ENCODE measurements around the gene ABHD17B. TPM values are rescaled to one million over a fixed set of nuclear protein-coding genes. Genes with fewer than 3 reads are reported as not detected.

Gene ABHD17B
- total RNA-seq, 1 experiment from 2014 or later: 21.9 TPM

DNA sequence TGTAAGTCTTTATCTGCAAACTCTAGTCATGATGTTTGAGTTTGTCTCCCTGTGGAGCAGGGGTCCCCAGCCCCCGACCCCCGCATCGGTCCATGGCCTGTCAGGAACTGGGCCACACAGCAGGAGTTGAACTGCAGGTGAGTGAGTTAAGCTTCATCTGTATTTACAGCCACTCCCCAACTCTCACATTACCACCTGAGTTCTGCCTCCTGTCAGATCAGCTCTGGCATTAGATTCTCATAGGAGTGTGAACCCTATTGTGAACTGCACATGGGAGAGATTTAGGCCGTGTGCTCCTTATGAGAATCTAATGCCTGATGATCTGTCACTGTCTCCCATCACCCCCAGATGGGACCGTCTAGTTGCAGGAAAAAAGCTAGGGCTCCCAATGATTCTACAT is 7.4 kb upstream of the ABHD17B start:
- H3F3A ChIP-seq (ENCODE audit: insufficient read depth, low read depth): no peaks in the 10 kb centered on the region
- no peaks in the 10 kb centered on the region; the same call in 1 of the 2 replicates for H3K36me3 ChIP-seq (ENCODE audit: low read depth)
- ChIA-PET POLR2A (ENCODE audit: unreplicated experiment) (no interaction called here), CTCF (no interaction called here)
- TF ChIP-seq, protein P1, sequence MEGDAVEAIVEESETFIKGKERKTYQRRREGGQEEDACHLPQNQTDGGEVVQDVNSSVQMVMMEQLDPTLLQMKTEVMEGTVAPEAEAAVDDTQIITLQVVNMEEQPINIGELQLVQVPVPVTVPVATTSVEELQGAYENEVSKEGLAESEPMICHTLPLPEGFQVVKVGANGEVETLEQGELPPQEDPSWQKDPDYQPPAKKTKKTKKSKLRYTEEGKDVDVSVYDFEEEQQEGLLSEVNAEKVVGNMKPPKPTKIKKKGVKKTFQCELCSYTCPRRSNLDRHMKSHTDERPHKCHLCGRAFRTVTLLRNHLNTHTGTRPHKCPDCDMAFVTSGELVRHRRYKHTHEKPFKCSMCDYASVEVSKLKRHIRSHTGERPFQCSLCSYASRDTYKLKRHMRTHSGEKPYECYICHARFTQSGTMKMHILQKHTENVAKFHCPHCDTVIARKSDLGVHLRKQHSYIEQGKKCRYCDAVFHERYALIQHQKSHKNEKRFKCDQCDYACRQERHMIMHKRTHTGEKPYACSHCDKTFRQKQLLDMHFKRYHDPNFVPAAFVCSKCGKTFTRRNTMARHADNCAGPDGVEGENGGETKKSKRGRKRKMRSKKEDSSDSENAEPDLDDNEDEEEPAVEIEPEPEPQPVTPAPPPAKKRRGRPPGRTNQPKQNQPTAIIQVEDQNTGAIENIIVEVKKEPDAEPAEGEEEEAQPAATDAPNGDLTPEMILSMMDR (conservative IDR thresholded peaks at IDR 0.05): no peak
- no peak for TF ChIP-seq EZH2 (IDR thresholded peaks at IDR 0.05; ENCODE audit: low read depth)
- H3K4me3 ChIP-seq: no peak overlapping the region
- peaks cover 13% of the 10 kb centered on the region for H3K4me1 ChIP-seq (replicated peaks; ENCODE audit: insufficient read depth)
- H3K9me2 ChIP-seq (ENCODE audit: insufficient read depth): no peaks in the 10 kb centered on the region
- intact Hi-C loops (cut with micrococcal nuclease; ENCODE audit: unreplicated experiment): no loop called here
- H3K79me2 ChIP-seq (ENCODE audit: low read depth): peaks cover 76% of the 10 kb centered on the region
- no peak overlapping the region for H3K4me2 ChIP-seq
- H2AFZ ChIP-seq: no peak overlapping the region
- no peak overlapping the region for H3K27ac ChIP-seq
- BruUV-seq (replicated peaks): no TSS peak
- H4K20me1 ChIP-seq (ENCODE audit: insufficient read depth): peaks cover 23% of the 10 kb centered on the region
- no peaks in the 10 kb centered on the region for H3K27me3 ChIP-seq (ENCODE audit: insufficient read depth, low read depth)
- DNase-seq: no peak
- H3K9me3 ChIP-seq (ENCODE audit: insufficient read depth, low read depth): no peaks in the 10 kb centered on the region

DNA sequence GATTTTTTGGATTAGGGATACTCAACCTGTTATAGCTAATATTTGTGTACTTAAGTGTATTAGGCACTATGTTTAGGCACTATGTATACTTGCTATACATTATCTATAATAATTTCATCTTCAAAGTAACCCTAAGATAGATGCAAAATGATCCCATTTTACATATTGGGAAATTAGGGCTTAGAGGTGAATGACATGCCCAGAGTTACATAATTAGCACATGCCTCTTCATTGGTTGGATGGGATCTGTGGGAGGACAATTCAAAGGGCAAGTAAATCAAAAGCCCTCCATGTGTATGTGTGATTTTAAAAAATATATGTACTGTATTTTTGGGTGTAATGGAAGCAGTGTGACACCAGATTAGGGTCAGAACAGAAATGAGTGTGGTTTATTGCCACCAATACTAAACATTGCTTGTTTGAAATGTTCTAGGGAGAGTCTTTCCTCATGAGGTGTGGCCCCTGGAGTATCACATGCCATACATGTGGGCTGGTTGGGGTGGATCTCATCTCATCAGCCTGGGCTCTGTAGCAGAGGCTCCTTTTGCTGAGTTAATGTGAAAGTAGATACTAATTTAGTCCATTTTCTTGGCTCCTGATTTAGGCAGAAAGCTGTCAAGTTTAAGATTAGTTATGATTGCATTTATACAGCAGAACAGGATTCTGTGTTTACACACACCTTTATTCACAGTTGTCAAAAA is 6.0 kb upstream of the ABHD17B start:
- Histone ChIP-seq H3K27ac (no peak overlapping the region), H2AFZ (no peak overlapping the region), H3K79me2 (ENCODE audit: low read depth) (peaks cover 87% of the 10 kb centered on the region), H3K4me3 (no peak overlapping the region), H3K36me3 (ENCODE audit: low read depth) (no peaks in the 10 kb centered on the region; the same call in 1 of the 2 replicates), H4K20me1 (ENCODE audit: insufficient read depth) (peaks cover 23% of the 10 kb centered on the region), H3K9me3 (ENCODE audit: insufficient read depth, low read depth) (no peaks in the 10 kb centered on the region), H3K27me3 (ENCODE audit: insufficient read depth, low read depth) (no peaks in the 10 kb centered on the region), H3K9me2 (ENCODE audit: insufficient read depth) (no peaks in the 10 kb centered on the region), H3K4me1 (replicated peaks; ENCODE audit: insufficient read depth) (peaks cover 20% of the 10 kb centered on the region), H3K4me2 (no peak overlapping the region), H3F3A (ENCODE audit: insufficient read depth, low read depth) (peaks cover 8% of the 10 kb centered on the region; the same call in 1 of the 2 replicates)
- CTCF ChIA-PET: no interaction called here
- no peak for DNase-seq
- BruUV-seq (replicated peaks): no TSS peak
- POLR2A ChIA-PET (ENCODE audit: unreplicated experiment): no interaction called here
- intact Hi-C loops (cut with micrococcal nuclease; ENCODE audit: unreplicated experiment): no loop called here
- TF ChIP-seq EZH2 (IDR thresholded peaks at IDR 0.05; ENCODE audit: low read depth): no peak
- TF ChIP-seq, protein P1 (conservative IDR thresholded peaks at IDR 0.05): no peak

DNA sequence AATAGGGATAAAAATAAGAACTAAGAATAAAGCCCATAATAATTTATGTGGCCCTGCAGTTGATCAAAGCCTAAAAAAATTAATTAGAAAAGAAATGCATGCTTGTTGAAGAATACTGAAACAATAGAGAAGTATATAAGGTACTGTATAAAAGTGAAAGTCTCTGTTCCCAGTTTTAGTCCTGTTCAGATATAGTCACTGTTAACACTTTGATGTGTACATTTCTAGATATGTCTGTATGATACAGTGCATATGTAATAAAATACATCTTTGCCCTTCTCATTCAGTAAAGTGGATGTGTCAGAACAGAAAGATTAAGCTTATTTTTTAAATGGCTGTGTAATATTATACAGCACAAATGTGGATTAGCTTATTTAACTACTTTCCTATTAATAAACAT is 4.5 kb upstream of the ABHD17B start:
- no peak overlapping the region for H3K4me3 ChIP-seq
- ChIA-PET POLR2A (ENCODE audit: unreplicated experiment) (no interaction called here), CTCF (interaction anchor here (0.6 kb wide), 1 partner anchor 9 kb away, joined by 4 read pairs; no protein-coding TSS in a partner anchor)
- H3K27me3 ChIP-seq (ENCODE audit: insufficient read depth, low read depth): no peaks in the 10 kb centered on the region
- peaks cover 13% of the 10 kb centered on the region; the same call in 1 of the 2 replicates for H3F3A ChIP-seq (ENCODE audit: insufficient read depth, low read depth)
- H3K9me2 ChIP-seq (ENCODE audit: insufficient read depth): no peaks in the 10 kb centered on the region
- peaks cover 23% of the 10 kb centered on the region for H4K20me1 ChIP-seq (ENCODE audit: insufficient read depth)
- no peak overlapping the region for H3K4me2 ChIP-seq
- no peak for DNase-seq
- no peaks in the 10 kb centered on the region for H3K9me3 ChIP-seq (ENCODE audit: insufficient read depth, low read depth)
- intact Hi-C loops (cut with micrococcal nuclease; ENCODE audit: unreplicated experiment): no loop called here
- TF ChIP-seq, protein P1 (conservative IDR thresholded peaks at IDR 0.05): no peak
- no peak for TF ChIP-seq EZH2 (IDR thresholded peaks at IDR 0.05; ENCODE audit: low read depth)
- peaks cover 82% of the 10 kb centered on the region for H3K79me2 ChIP-seq (ENCODE audit: low read depth)
- H3K36me3 ChIP-seq (ENCODE audit: low read depth): no peaks in the 10 kb centered on the region
- H2AFZ ChIP-seq: no peak overlapping the region
- no peak overlapping the region for H3K27ac ChIP-seq
- no TSS peak for BruUV-seq (replicated peaks)
- peaks cover 20% of the 10 kb centered on the region for H3K4me1 ChIP-seq (replicated peaks; ENCODE audit: insufficient read depth)
